OCI-LY3 (cell line): ENCODE measurements around the gene R3HDM2.
"Not testable (repeated sequence)": the region's sequence is repeated elsewhere in the genome, so short reads cannot be mapped to it uniquely, and the experiment has no call there.

Experiments
- CTCF ChIP-seq: fragments of 200-600, 300-600 bp; sonication (generic); IDR thresholded peaks from 2 replicates; pipeline ENCODE4 v1.5.1; 2014; ENCODE audit warnings: antibody characterized with exemption, low read length, low read depth
- EZH2phosphoT487 ChIP-seq: fragments of 200-600 bp; shearing (Covaris generic); IDR thresholded peaks from 2 replicates; pipeline ENCODE4 v1.6.1; 2018; ENCODE audit warnings: antibody characterized with exemption, mixed run types, low read depth

- not testable (repeated sequence) for TF ChIP-seq CTCF, EZH2phosphoT487
Measured at GRCh38 chr12:57414160-57414559, 16.7 kb downstream of the R3HDM2 start.
